ENCODE results near the gene TMEM179. TPM values are rescaled to one million over a fixed set of nuclear protein-coding genes. Genes with fewer than 3 reads are reported as not detected.

The TMEM179 gene
- polyA plus RNA-seq, 1 donor (not counting 4 experiments of a cell fraction or from before 2014, with no cell fraction given), result not detected

DNA sequence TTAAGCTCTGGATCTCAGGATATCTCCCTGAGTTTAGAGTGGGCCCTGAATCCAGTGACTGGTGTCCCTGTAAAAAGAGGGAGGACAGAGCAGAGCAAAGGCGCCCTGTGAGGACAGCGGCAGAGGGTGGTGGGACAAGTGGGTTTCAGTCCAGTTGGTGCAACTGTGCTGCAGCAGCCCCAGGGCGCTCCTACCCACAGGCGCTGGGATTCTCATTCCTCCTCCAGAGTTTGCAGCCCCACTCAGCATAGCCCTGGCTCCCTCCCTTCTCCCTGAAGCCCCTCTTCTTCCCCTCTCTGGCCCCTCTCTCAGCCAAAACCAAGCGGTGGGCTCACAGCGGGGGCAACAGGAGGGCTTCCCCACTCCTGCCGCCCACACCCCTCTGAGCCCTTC, 1.6 kb downstream of the TMEM179 start:
- Histone ChIP-seq H3K4me2 (ENCODE audit: control insufficient read depth, extremely low read depth, insufficient read depth, low read depth, low read length) (no peak overlapping the region), H3K4me3 (ENCODE audit: control insufficient read depth in 2 of 3, extremely low read depth in 1 of 3, insufficient read depth in 2 of 3, low read depth in 1 of 3, low read length in 3 of 3) (no peak overlapping the region), H3K9me1 (ENCODE audit: control insufficient read depth, extremely low read depth, insufficient read depth, low read length) (no peaks in the 10 kb centered on the region), H2AFZ (ENCODE audit: control insufficient read depth, low read length) (no peak overlapping the region), H4K20me1 (ENCODE audit: control insufficient read depth, extremely low read depth, insufficient read depth, low read length) (no peaks in the 10 kb centered on the region), H3K27me3 (ENCODE audit: control insufficient read depth, extremely low read depth, insufficient read depth, low read length) (peaks cover 22% of the 10 kb centered on the region), H3K9ac (ENCODE audit: control insufficient read depth, extremely low read depth, insufficient read depth, low read length) (no peak overlapping the region), H3K79me2 (ENCODE audit: control insufficient read depth, insufficient read depth, low read length) (no peaks in the 10 kb centered on the region), H3K9me3 (ENCODE audit: control insufficient read depth, low read depth, low read length) (no peaks in the 10 kb centered on the region), H3K27ac (ENCODE audit: control insufficient read depth, insufficient read depth, low read length) (no peak overlapping the region), H3K36me3 (ENCODE audit: control insufficient read depth in 2 of 2, extremely low read depth in 1 of 2, insufficient read depth in 2 of 2, low read length in 2 of 2) (no peaks in the 10 kb centered on the region), H3K4me1 (ENCODE audit: control insufficient read depth, extremely low read depth, insufficient read depth, low read length) (no peaks in the 10 kb centered on the region)
- FAIRE-seq (no peak), DNase-seq (ENCODE audit: low read depth, low spot score) (no peak)
- dilution Hi-C loops (cut with MboI; ENCODE audit: extremely low pct_ligation_motif_present, low sequenced_read_pairs), result no loop called here
- TF ChIP-seq EZH2 (IDR thresholded peaks at IDR 0.05; ENCODE audit: low read length), result no peak
- TF ChIP-seq, protein P1, sequence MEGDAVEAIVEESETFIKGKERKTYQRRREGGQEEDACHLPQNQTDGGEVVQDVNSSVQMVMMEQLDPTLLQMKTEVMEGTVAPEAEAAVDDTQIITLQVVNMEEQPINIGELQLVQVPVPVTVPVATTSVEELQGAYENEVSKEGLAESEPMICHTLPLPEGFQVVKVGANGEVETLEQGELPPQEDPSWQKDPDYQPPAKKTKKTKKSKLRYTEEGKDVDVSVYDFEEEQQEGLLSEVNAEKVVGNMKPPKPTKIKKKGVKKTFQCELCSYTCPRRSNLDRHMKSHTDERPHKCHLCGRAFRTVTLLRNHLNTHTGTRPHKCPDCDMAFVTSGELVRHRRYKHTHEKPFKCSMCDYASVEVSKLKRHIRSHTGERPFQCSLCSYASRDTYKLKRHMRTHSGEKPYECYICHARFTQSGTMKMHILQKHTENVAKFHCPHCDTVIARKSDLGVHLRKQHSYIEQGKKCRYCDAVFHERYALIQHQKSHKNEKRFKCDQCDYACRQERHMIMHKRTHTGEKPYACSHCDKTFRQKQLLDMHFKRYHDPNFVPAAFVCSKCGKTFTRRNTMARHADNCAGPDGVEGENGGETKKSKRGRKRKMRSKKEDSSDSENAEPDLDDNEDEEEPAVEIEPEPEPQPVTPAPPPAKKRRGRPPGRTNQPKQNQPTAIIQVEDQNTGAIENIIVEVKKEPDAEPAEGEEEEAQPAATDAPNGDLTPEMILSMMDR (optimal IDR thresholded peaks at IDR 0.05 in 1 of 3, IDR thresholded peaks at IDR 0.05 in 1 of 3, conservative IDR thresholded peaks at IDR 0.05 in 1 of 3; ENCODE audit: extremely low read depth in 1 of 3, insufficient read depth in 2 of 3, low read length in 3 of 3), result no peak

DNA sequence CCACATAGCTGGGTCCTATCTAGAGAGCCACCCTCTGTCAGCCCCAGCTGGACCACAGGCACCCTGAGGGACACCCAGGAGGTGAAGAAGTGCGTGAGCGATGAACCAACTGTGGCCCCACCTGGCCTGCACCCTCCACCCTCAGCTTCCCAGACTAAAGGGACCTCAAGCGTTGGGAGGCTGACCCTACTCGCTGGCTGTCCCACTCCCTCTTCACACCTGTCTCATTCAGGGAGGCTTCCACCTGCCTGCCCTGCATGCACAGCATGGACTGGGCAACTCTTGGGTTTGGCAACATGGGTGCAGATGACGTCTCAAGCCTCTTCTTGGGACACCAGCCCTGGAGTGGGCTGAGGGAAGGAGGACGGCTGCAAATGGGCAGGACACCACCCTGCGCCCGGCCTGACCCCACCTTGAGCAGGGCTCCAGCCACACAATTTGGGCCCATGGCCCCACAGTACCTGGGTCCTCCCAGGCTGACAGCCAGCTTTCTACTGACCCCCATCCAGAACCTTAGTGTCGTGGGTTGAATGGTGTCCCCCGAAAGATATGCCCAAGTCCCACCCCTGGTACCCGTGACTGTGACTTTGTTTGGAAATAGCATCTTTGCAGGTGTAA, 2.1 kb downstream of the TMEM179 start:
- dilution Hi-C loops (cut with MboI; ENCODE audit: extremely low pct_ligation_motif_present, low sequenced_read_pairs), result no loop called here
- H3K9me1 ChIP-seq (ENCODE audit: control insufficient read depth, extremely low read depth, insufficient read depth, low read length), result no peaks in the 10 kb centered on the region
- H3K27me3 ChIP-seq (ENCODE audit: control insufficient read depth, extremely low read depth, insufficient read depth, low read length), result peaks cover 22% of the 10 kb centered on the region
- H3K79me2 ChIP-seq (ENCODE audit: control insufficient read depth, insufficient read depth, low read length), result no peaks in the 10 kb centered on the region
- H4K20me1 ChIP-seq (ENCODE audit: control insufficient read depth, extremely low read depth, insufficient read depth, low read length), result no peaks in the 10 kb centered on the region
- no peak overlapping the region for H3K4me2 ChIP-seq (ENCODE audit: control insufficient read depth, extremely low read depth, insufficient read depth, low read depth, low read length)
- H2AFZ ChIP-seq (ENCODE audit: control insufficient read depth, low read length), result no peak overlapping the region
- no peak for FAIRE-seq
- no peak overlapping the region for H3K4me3 ChIP-seq (ENCODE audit: control insufficient read depth in 2 of 3, extremely low read depth in 1 of 3, insufficient read depth in 2 of 3, low read depth in 1 of 3, low read length in 3 of 3)
- no peaks in the 10 kb centered on the region for H3K9me3 ChIP-seq (ENCODE audit: control insufficient read depth, low read depth, low read length)
- TF ChIP-seq EZH2 (IDR thresholded peaks at IDR 0.05; ENCODE audit: low read length), result no peak
- TF ChIP-seq, protein P1 (optimal IDR thresholded peaks at IDR 0.05 in 1 of 3, IDR thresholded peaks at IDR 0.05 in 1 of 3, conservative IDR thresholded peaks at IDR 0.05 in 1 of 3; ENCODE audit: extremely low read depth in 1 of 3, insufficient read depth in 2 of 3, low read length in 3 of 3), result no peak
- no peak overlapping the region for H3K9ac ChIP-seq (ENCODE audit: control insufficient read depth, extremely low read depth, insufficient read depth, low read length)
- H3K36me3 ChIP-seq (ENCODE audit: control insufficient read depth in 2 of 2, extremely low read depth in 1 of 2, insufficient read depth in 2 of 2, low read length in 2 of 2), result no peaks in the 10 kb centered on the region
- no peak for DNase-seq (ENCODE audit: low read depth, low spot score)
- no peaks in the 10 kb centered on the region for H3K4me1 ChIP-seq (ENCODE audit: control insufficient read depth, extremely low read depth, insufficient read depth, low read length)
- H3K27ac ChIP-seq (ENCODE audit: control insufficient read depth, insufficient read depth, low read length), result no peak overlapping the region
